ENCODE data around the gene WTAP. TPM values are rescaled to one million over a fixed set of nuclear protein-coding genes. Genes with fewer than 3 reads are reported as not detected.
"Not testable (repeated sequence)": the region's sequence is repeated elsewhere in the genome, so short reads cannot be mapped to it uniquely, and the experiment has no call there.

WTAP gene
- total and polyA plus RNA-seq, 2 of the 4 experiments (the other 2 are of a cell fraction) = 30.2 to 92.3 TPM

GRCh38 chr6:159721981-159722380 lies 5.3 kb upstream of the WTAP start:
- H3K4me3 ChIP-seq (ENCODE audit: insufficient read depth, low read depth, low read length); BruUV-seq (replicated peaks); POLR2A ChIA-PET (ENCODE audit: unreplicated experiment); H3K14ac ChIP-seq (replicated peaks; ENCODE audit: low read depth, low read length); H3K23ac ChIP-seq (ENCODE audit: low read depth, low read length); CTCF ChIA-PET; ATAC-seq (ENCODE audit: low read depth); H2AFZ ChIP-seq (replicated peaks; ENCODE audit: low read length, poor library complexity); H2BK20ac ChIP-seq (ENCODE audit: low read depth, low read length); H4K8ac ChIP-seq (ENCODE audit: low read depth in 2 of 2, low read length in 2 of 2); intact Hi-C loops (cut with micrococcal nuclease); H2BK15ac ChIP-seq (ENCODE audit: low read depth, low read length); H3K4ac ChIP-seq (ENCODE audit: low read depth, low read length); H2BK5ac ChIP-seq (ENCODE audit: low read depth, low read length, poor library complexity, severe bottlenecking); H2AK5ac ChIP-seq (ENCODE audit: low read depth, low read length); H3K9ac ChIP-seq (ENCODE audit: low read depth, low read length); H3K9me3 ChIP-seq (ENCODE audit: control insufficient read depth, insufficient read depth, low read length); H4K20me1 ChIP-seq (ENCODE audit: insufficient read depth, low read length); H3K9me1 ChIP-seq (ENCODE audit: insufficient read depth, low read length); H2AK9ac ChIP-seq (replicated peaks; ENCODE audit: low read depth, low read length, poor library complexity); H3K4me1 ChIP-seq (ENCODE audit: control insufficient read depth, insufficient read depth, low read length); H3K27me3 ChIP-seq (ENCODE audit: control insufficient read depth, insufficient read depth, low read length); H4K5ac ChIP-seq (ENCODE audit: low read depth, low read length); DNase-seq; H3K56ac ChIP-seq (ENCODE audit: extremely low read depth, insufficient read depth, low read length); H3K4me2 ChIP-seq (ENCODE audit: low read depth, low read length); H3K18ac ChIP-seq (ENCODE audit: low read depth, low read length); H4K91ac ChIP-seq (ENCODE audit: insufficient read depth, low read depth, low read length); H3K36me3 ChIP-seq (ENCODE audit: control insufficient read depth, insufficient read depth, low read length); H2BK120ac ChIP-seq (ENCODE audit: low read depth, low read length); H3K27ac ChIP-seq (ENCODE audit: insufficient read depth, low read length); dilution Hi-C loops (cut with HindIII; ENCODE audit: low sequenced_read_pairs, unreplicated experiment): not testable (repeated sequence)
- peaks cover 29 to 70% of the 10 kb centered on the region in 2 experiments for H3K79me1 ChIP-seq (ENCODE audit: low read depth in 1 of 2, low read length in 2 of 2)
- in situ Hi-C loops (cut with MboI; ENCODE audit: low sequenced_read_pairs) = loop anchor here (25.0 kb wide), 1 partner anchor 1085 kb away; the partner anchor contains the start of gene DYNLT1
- WGBS, 2 experiments (ENCODE audit: extremely low coverage in 2 of 2, insufficient read length in 1 of 2) = no CpG with 5 or more reads among the region's 3 CpGs
